ENCODE results near the gene SLX4IP.
A peak's percentile ranks its signal among the peaks of the same experiment; 100 is the strongest.

The SLX4IP gene

DNA sequence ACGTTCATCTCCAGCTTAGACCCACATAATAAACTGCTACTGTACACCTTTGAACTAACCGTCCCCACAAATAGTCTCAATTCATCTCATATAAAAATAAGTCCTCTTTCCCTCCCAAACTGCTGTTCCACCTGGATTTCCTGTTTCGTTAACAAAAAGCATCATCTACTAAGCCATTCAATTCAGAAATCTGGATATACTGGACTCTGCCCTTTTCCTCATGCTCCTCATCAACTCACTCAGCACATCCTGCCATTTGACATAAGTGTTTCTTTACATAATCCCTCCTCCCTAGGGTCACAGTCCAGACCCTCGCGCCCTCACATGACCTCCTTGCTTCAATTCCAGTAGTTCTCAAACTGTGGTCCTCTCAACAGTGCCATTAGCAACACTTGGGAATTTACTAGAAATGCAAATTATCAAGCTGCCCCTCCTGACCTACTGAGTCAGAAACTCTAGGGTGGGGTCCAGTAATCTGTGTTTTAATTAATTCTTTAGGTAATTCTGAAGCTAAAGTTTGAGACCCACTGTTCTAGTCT lies 5.6 kb upstream of the SLX4IP start:
- DNase-seq = no peak

DNA sequence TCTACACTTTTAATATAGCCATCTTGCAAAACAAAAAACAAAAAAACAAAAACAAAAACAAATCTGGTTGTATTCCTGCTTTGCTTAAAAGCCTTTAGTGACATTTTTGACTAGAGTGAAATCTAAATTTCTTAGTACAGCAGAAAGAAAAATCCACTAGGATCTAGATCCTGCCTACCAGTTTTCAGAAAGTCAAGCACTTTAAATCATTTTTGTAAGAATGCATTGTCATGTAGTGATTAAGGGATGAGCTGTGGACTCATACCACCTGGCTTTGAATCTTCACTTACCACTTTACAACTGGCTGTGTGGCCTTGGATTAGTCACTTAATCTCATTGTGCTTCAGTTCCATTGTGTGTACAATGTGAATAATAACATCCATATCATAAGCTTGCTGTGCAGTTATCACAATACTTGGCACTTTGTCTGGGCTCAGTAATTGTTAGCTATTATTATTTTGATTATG lies 5.1 kb upstream of the SLX4IP start:
- no peak for DNase-seq

DNA sequence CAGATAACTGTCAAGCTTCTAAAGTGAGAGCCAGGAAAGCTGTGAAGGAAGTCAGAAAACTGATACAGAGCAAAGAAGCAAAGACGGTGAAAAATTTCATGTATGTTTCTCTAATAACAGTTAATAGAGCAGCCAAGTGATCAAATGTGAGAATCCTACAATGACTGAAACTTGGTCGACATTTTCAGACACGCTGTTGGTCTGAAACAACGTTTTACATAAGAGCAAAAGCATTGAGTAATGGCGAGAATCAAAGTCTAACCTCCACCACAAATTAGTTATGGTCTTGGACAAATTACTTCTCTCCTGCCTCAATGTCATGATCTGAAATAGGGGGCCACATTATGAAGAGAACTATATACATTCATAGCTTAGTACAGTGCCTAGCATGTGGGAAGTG lies 4.4 kb upstream of the SLX4IP start:
- DNase-seq = no peak

DNA sequence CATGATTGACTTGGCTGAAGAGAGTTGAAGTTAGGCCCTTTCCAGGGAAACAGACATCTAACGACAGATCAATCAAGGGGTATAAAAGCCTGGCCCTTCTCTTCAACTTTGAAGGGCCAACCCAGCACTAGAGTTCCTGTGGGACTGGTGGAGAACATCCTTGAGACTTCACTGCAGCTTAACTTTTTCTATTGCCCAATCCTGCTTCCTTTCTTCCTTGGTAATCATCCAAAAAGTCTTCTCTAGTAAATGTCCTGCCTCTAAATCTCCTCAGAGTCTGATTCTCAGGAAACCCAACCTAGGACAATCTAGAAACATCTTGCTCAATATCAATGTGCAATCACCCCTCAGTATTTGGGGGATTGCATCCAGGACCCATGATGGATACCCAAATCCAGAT lies 3.0 kb upstream of the SLX4IP start:
- DNase-seq = no peak

DNA sequence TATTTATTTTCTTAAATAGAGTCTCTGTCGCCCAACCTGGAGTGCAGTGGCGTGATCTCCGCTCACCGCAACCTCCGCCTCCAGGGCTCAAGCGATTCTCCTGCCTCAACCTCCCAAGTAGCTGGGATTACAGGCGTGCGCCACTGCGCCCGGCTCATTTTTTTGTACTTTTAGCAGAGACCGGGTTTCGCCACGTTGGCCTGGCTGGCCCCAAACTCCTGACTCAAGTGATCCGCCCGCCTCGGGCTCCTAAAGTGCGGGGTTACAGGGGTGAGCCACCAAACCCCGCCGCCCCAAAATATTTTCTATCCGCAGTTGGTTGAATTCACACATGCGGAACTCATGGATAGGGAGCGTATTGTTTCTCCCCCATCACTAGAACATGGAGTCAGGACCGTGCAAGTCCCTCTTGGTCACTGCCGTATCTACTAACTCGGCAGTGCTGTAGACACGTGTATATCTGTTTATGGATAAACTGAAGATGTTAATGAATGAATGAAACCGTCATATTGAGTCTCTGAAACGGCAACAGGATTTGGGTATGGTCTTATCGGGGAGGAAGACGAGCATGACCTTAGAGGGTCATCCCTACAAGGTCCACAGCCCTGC lies 2.0 kb upstream of the SLX4IP start:
- DNase-seq = no peak

DNA sequence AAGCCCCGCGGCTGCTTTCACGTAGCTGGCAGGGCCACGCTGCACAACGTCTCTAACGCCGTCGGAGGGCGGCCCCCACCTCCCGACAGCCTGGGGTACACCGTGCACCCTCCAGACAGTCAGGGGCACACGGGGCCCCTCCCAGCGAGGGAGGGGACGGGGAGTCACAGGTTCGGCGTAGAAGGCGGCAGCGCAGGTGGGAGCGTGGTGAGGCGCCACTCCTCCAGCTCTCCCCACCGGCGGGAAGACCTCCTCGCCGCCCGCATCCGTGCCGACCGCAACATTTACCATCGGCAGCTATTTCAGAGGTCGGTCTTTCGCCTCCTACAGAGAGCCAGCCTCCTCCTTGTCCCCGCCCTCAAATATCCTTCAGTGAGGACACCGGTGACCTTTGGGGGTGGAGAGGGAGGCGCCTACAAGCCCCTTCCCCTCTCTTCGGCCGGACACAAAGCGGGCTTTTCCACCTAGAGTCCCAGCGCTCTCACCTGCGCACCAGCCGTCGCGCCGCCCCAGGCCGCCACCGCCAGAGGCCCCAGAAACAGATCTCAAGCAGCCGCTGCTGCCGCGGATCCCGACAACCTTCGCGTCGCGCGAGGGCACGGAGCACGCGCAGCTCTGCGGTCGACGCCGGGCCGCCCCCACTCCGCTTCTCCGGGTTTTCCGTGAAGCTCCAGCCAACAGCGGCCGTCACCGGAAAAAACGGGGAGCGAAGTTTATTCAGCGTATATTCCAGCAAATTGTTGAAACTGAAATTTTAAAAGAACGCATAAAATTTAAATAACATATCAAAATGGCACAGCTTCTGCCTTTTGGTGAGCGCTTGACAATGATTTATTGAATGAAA lies 1.3 kb upstream of the SLX4IP start, which contains the start of gene MKKS:
TSS of gene MKKS (minus strand) at position 600 of the 844 bp plus-strand sequence. CDS start 20,708 bp downstream, outside the sequence.
- peak; percentile 86 for DNase-seq

DNA sequence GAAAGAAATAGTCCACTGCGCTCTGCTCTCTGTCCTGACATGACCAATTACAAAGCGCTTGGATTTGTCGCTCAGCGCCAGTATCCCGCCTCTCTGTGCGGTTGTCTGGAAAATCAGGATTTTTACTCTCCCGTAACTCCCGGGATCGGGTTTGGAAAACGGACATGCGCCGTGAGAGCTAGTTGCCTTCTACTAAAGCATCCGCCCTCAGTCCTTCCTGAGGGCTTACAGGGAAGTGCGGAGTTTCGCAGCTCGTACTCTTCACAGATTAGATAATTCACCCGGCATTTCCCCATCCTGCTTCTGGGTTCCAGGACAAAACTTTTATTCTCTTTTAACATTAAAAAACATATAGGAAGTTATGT lies 656 bp upstream of the SLX4IP start:
- peak; percentile 98 for DNase-seq

DNA sequence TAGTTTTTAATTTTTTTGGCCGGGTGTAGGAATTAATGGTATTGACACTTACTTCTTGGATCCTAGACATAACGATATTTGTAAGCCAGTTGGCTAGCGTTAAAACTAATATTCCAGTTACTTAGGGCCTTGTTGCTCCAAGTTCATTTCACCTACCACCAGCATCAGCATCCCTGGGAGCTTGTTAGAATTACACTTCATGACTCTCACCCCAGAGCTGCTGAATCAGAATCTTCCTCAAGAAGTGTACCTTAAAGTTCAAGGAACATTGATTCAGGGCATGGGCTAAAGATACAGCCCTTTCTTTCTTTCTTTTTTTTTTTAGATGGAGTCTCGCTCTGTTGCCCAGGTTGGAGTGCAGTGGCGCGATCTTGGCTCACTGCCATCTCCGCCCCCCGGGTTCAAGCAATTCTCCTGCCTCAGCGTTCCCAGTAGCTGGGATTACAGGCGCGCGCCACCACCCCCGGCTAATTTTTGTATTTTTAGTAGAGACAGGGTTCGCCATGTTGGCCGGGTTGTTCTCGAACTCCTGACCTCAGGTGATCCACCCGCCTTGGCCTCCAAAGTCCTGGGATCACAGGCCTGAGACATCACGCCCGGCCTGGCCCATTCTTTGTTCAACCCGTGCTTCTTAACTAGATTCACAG lies 1.1 kb downstream of the SLX4IP start:
- DNase-seq = no peak

DNA sequence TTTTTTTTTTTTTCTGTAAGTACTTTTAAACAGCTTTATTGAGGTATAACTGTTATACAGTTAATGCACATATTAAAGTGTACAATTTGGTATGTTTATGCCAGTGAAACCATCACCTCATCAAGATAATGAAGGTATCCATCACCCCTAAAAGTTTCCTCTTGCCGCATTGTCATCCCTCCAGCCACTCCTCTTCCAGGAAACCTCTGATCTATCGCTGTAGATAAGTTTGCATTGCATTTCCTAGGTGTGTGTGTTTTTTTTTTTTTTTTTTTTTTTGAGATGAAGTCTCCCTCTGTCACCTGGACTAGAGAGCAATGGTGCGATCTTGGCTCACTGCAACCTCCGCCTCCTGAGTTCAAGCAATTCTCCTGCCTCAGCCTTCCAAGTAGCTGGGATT lies 3.1 kb downstream of the SLX4IP start:
- DNase-seq = no peak

DNA sequence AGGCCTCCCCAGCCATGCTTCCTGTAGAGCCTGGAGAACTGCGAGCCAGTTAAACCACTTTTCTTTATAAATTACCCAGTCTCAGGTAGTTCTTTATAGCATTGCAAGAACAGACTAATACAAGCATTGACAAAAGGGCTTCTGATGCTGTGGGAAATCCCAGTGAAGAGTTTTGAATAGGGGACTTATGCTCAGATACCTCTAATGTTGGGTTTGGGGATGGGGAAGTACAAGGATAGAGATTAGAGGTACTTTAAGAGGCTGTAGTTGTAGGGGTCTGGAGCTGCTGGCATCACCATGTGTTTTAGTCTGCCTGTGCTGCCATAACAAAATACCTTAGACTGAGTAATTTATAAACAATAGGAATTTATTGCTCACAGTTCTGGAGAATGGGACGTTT lies 8.8 kb downstream of the SLX4IP start:
- DNase-seq = no peak

DNA sequence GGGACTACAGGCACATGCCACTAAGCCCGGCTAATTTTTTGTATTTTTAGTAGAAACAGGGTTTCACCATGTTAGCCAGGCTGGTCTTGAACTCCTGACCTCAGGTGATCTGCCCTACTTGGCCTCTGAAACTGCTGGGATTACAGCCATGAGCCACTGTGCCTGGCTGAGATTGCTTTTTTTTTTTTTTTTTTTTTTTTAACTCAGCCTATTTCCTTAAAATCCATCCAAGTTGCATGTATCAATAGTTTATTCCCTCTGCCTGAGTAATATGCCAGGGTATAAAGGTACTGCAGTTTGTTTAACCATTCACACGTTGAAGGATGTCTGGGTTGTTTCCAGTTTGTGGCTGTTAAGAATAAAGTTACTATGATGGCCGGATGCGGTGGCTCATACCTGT lies 10.7 kb downstream of the SLX4IP start:
- DNase-seq = no peak

DNA sequence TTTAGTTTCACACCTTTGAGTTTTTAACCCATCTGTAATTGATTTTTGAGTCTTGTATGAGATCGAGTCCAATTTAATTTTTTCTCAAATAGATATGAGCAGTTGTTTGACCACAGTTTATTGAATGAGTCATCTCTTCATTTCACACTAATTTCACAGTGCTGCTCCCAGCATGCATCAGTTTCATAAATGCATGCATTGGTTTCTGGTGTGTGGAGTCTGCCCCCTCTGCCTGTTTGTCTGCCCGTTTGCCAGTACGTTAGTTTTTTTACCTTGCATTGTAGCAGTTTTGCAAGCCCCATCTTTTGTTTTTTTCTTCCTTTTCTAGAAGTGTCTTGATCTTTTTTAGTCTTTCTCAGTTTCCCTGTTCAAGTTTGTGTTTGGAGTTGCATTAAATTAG lies 11.9 kb downstream of the SLX4IP start:
- DNase-seq = no peak

DNA sequence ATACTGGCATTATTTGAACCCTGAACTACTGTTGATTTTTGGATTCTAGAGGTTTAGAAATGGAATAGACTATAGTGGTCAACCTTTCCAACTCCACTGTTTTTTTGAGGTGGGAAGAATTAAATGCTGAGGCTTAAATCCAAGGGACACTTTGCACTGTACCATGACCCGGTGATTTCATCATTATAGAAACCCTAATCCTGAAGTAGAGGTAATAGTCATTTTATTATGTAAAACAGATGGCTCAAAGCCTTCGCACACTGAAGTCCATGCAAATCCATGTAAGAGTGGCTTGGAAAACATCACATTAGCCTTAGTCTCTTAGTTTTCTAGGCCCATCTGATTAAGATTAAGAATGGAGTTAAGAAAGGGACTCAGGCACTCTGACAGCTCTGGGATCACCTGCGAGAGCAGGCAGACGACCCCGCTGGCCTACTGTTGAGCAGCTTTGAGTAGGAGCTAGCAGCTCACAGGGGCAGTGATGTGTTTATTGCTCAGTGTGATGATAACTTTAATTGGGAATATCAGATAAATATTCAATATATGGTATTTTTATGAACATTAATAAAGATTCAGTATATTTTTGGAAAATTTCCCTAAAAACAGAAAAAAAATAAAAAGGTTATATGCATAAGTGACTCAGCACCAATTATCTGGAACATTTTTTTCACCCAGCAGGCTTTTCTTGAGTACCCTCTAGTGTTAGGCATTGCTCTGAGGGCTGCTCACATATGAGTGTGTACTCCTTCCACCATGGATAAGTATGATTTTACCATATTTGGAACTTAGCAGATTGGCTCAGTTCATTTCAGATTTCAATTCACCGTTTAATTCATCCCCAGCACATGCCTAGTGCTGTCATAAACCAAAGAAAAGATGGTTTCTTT lies 13.4 kb downstream of the SLX4IP start:
- no peak for DNase-seq

DNA sequence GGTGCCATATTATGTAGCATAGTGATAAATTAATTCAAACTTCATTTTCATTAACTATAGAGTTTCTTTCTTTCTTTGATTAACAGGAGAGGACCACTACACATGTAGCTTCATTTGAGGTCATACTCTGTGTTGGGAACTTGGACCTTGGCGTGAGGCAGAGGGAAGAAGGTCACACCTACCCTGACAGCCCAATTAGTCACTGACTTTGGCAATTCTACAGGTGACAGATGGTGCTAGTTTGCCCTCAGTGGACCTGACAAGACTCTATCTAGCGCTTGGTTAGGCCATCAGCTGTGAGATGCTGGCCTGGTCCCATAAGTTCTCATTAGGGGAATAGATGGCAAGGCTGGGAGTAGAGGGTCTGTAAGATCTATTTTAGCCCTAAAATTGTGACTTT lies 14.2 kb downstream of the SLX4IP start:
- DNase-seq = no peak

DNA sequence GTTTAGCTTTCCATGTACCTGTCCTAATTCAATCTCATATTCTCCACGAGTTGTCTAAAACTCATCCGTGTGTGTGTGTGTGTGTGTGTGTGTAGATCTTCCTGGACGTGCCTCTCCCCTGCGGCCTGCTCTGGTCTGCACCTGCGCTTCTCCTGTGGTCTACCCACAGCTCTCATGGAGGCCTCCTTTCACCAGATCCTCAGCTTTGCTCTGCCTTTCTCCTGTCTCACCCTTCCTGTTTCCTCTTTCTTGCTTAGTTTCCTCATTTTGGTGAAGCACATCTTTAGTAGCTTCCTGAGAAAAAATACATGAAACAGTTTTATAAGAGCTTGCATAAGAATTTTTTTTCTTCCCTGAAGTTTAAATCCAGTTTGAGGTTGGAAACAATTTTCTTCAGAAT lies 18.1 kb downstream of the SLX4IP start:
- no peak for DNase-seq

DNA sequence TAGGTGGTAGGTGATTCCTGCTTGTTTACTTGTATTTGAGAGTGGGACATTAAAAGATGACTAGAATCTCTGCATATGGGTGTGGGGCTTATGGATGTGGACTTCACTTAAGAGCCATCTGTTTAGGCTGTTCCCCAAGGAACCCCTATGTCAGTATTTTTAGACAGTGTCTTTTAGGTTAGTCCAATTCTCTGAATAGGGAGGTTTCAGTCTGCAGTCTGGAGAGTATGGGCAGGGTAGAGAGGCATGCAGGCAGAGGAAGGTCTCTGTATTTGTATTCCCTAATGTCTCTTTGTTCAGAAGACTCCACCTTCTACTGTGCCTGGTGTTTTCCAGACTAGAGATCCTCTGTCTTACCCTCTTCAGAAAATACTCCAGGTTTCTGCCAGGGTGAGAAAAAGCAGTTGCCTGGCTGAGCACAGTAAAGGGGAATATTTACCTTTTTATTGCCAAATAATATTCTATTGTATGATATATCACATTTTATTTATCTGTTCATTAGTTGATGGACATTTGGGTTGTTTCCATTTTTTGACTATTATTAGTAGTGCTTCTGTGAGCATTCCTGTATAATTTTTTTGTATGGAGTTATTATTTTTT lies 19.1 kb downstream of the SLX4IP start:
- DNase-seq = no peak

DNA sequence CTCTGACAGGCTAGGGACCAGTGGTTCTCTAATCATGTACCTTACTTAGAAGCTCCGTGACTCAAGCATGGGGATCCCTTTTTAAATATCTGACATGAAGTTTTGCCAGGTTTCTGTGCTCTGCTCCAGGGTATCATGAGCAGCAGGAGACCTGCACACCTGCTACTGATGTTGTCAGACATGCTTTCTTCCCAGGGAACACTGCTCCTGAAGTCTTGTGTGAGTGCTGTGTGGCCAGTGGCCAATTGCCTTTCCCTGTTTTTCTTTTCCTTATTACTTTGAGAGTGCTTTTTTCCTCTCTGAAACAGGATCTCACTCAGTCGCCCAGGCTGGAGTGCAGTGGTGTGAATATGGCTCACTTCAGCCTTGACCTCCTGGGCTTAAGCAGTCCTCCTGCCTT lies 26.4 kb downstream of the SLX4IP start:
- DNase-seq = no peak

DNA sequence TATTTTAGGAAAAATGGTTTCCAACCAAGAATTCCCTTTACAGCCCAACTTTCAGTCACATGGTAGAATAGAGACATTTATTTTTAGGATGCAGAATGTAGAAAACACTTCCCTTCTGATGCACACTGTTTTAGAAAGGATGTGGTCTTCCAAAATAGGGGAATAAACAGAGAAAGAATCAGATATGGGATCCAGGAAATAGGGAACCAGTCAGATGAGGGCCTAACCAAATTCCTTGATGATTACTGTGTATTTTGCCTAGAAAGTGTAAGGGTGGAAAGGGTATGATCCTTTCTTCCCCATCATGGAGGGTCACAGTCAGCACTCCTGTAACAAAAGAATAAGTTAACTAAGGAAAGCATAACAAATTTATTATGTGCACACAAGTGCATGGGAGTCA lies 27.4 kb downstream of the SLX4IP start:
- no peak for DNase-seq

DNA sequence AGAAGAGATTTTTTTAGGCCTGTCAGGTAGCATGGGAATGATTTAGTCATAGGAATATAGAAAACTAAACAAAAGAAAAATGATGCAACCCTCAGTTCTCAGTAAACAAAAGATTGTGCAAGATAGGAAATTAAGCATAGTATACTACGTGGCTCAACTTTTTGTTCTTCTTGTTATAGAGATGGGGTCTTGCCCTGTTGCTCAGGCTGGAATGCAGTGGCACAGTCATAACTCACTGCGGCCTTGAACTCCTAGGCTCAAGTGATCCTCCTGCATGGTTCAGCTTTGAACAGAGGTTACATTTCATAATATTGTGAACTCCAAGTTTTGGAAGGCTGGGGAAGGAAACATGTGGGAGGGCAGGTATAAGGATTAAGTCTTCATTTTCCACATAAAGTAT lies 28.5 kb downstream of the SLX4IP start:
- no peak for DNase-seq

DNA sequence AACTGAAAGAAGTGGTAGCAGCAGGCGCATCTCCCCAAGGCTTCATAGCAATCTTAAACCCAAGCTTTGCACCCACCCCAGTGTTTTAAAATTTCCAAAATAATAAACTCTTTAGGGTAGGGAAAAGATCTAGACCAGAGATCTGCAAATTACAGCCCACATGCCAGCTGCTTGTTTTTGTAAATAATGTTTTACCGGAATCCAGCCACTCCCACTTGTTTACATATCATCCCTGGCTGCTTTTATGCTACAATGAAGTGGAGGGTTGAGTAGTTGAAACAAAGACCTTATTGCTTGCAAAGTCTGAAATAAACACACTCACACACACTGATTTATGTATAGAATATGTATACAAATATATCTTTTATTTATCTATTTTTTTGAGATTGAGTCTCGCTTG lies 30.0 kb downstream of the SLX4IP start:
- DNase-seq = no peak

DNA sequence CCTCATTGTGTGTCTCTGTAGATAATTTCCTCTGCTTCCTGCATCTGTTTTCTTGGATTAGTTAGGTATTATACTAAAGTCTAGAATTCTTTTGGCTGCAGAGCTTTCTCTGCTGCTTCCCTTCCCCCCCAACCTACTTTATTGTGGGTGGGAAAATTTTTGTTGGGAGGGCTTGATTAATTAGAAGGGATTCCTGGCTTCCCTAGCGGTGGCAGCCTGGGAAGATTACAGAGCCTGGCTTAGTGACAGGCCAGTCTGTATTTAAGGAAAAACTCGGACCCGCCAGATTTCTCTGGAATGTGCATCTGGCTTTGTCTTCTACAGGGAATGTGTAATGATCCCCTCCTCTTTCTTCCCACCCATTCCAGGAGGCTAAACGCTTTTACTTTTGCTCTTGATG lies 31.2 kb downstream of the SLX4IP start:
- no peak for DNase-seq

DNA sequence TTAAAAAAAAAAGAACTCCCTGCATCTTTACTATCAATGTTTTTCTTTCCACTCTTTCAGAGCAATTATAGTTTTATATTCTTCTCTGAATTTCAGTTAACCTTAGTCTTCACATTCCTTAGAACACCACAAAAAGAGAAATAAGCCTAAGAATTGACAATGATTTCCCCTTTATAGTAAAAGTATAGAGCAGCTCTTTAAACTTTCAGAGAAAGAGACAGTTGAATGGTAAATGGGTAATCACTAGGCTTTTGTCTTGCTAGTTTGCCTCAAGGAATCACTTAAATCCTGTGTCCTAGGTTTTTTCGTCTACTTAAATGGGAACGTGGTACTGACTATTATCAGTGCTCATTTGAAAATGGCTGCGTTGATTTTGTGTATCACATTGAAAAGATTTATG lies 31.8 kb downstream of the SLX4IP start:
- DNase-seq = no peak

Data from NCI-H1105 (cell line).